GM21529 (cell line): Measurements from ENCODE around the gene ANKZF1.

Source experiments
- ATAC-seq: cut with Tn5 transposase; IDR thresholded peaks from one replicate; pipeline ENCODE4 v1.9.1; 2021; ENCODE audit not compliant: unreplicated experiment

Gene ANKZF1

DNA sequence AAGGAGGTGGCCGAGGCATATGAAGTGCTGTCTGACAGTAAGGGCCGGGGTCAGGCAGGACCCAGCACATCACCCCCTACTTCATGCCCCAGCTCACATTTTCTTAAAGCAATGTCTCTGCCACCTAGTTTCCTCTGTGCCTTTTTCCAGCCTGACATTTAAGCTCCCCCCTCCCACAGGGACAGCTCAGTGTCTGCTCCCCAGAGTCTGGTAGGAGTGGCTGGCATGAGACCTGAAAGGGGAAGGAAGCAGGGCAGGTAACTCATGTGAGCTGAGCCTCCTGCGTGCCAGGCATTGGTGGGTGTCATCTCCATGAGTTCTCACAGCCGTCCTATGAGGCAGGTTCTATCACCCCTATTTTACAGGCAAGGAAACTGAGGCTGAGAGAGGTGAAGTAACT, 51.0 kb downstream of the ANKZF1 start:
- ATAC-seq: no peak

DNA sequence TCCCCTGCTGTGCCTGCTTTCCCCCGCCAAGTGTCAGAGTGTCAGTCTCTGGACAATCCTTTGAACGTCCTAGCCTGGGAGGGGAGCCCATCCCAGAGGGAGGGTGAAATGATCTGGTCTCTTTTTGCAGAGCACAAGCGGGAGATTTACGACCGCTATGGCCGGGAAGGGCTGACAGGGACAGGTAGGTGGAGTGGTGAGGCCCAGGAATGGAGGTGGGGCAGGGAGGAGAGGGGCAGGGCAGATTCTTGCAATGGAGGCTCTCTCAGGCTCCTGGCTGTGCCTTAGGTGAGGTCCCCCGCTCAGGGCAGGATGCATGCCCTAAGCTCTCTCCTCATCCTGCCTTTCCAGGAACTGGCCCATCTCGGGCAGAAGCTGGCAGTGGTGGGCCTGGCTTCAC, 52.0 kb downstream of the ANKZF1 start:
- no peak for ATAC-seq

DNA sequence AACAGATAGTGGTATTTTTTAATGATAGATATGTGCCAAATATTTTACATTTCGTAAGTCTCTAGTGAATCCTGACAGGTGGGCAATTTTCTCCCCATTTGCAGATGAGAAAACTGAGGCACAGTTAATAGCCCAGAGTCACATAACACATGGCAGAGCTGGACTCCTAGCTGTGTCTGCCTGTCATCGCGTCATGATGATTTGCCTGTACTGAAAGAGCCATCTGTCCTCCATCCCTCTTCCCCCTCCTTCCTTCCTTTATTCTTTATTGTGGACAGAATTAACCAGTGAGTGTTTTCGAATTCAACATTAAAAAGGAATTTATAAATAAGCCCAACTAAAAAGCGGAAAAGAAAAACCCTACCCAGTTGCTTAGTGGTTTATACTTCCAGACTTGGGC, 52.8 kb downstream of the ANKZF1 start:
- ATAC-seq: no peak

DNA sequence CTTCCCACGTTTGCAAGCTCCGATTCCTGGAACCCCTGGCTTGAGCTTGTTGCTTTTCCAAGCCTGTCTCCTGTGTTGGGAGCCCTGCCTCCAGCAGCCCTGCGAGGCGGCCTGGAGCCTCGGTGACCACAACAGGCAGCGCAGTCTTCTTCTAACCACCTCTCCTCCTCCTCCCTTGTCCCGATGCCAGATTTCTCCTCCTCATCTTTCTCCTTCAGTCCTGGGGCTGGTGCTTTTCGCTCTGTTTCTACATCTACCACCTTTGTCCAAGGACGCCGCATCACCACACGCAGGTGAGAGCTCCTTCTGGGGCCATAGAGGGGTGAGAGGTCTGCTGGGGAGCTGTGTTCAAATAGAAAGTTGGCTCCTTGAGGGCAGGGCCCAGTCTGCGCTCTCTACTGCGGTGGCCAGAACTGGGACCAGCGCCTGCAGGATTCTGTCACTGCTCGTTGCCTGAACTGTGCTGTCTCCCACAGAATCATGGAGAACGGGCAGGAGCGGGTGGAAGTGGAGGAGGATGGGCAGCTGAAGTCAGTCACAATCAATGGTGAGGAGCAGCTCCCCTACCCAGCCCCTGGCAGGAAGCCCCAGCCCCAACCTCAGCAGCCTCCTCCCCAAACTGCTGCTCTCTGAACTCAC, 53.5 kb downstream of the ANKZF1 start:
- no peak for ATAC-seq

DNA sequence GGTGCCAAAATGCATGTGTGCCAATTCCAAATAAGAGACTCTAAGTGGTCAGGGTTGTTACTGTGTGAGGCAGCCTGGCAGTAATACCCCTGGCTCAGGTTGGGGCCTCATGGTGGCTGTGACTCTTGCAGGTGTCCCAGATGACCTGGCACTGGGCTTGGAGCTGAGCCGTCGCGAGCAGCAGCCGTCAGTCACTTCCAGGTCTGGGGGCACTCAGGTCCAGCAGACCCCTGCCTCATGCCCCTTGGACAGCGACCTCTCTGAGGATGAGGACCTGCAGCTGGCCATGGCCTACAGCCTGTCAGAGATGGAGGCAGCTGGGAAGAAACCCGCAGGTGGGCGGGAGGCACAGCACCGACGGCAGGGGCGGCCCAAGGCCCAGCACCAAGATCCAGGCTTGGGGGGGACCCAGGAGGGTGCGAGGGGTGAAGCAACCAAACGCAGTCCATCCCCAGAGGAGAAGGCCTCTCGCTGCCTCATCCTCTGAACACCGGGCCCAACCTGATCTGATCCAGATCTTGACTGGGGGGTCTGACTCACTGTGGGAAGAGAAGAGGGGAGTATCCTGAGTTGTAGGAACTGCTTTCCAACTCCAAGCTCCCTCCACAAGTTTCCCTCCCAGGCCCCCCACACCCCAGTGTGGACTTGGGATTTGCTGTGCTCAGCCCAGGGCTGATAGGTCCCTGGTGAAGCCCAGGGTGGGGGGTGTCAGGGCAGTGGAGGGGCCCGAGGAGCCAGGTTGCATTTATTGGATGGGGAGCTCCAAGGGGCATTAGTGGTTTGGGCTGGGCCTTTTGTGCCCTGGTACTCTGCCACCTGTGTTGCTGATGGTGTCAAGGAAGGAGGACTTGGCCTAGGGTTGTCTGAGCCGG, 55.1 kb downstream of the ANKZF1 start:
- no peak for ATAC-seq

DNA sequence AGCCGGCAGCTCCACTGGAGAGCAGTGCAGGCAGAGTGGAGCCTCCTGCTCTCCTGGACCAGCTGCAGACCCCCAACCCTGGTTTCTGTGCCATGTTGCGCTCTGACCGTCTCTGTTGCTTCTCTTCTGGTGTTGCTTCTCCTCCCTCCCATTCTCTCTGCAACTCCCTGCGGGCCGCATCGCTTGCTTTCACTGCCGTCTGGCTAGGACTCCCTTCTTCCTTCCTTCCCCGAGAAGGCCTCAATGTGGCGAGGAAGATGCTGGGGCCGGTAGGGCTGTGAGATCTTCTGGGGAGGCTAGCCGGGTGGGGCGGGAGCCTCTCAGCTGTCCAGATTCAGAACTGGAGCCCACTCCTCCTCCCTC, 55.7 kb downstream of the ANKZF1 start:
- ATAC-seq: no peak

DNA sequence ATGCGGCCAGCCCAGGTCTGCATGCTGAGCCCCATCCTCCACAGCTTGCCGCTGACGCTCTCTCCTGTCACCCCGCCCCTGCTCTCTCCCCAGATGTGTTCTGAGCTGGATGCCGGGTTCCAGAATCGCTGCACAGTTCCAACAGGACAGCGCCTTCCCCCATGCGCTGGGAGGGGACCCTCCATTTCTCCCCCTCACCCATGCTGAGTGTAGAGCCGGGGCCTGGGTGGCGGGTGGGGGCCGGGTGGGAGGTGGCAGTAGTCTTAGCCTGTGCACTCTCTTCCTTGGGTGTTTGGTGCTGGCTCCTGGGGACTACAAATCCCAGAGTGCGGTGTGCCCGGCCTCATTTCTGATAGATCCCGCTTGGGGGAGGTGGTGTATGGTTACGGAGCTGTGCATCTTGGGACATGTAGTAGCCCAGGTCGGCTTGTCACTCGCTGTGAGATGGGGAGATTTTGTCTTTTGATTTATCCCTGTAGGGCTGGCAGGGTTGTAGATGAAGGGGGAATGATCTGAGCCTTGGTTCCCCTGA, 56.4 kb downstream of the ANKZF1 start:
- ATAC-seq: no peak
